Endothelial cell of umbilical vein (primary cell): ENCODE measurements around the gene SFT2D1. TPM values are rescaled to one million over a fixed set of nuclear protein-coding genes. Genes with fewer than 3 reads are reported as not detected.

Experiments used
- BruUV-seq: library from RNA; stranded (reverse); fragments of 400-500 nt; replicated peaks from 2 replicates; lab custom pipeline; 2021; lab: Mats Ljungman, UMichigan
- CTCF ChIA-PET: fragments of 300-600, 350-600 bp; sonication (Branson Sonifier 250); formaldehyde crosslinking; loops from one replicate; lab custom pipeline; 2021; ENCODE audit warnings: antibody characterized with exemption, inconsistent platforms; lab: Charles Lee
- POLR2A ChIA-PET: fragments of 300-600, 350-600 bp; sonication (Branson Sonifier 250); formaldehyde crosslinking; loops from one replicate; lab custom pipeline; 2021; ENCODE audit warnings: antibody characterized with exemption, inconsistent platforms; lab: Charles Lee
- DNase-seq: peaks from one replicate; pipeline ENCODE4 v3.0.0-alpha.2; 2011; ENCODE audit warnings: low read depth, low spot score
- FAIRE-seq: peaks from 2 replicates; lab custom pipeline; 2011; peaks lifted over from hg19 to GRCh38; lab: Jason Lieb, UNC
- H2AFZ ChIP-seq: 2 replicates; pipeline ENCODE4 v1.6.0; 2012; ENCODE audit warnings: low read depth, low read length, control low read depth, inconsistent platforms
- H3K27ac ChIP-seq: 2 replicates; pipeline ENCODE4 v1.5.1; 2011; ENCODE audit warnings: low read depth, mild to moderate bottlenecking, control low read depth, low read length, moderate library complexity; ENCODE audit not compliant: insufficient read depth
- H3K27me3 ChIP-seq, 2 experiments: 2 replicates each; pipeline versions ENCODE4 v1.6.0 to v1.6.1; 2011; ENCODE audit warnings: low read length in 2 of 2, mixed read lengths in 1 of 2; ENCODE audit not compliant: control insufficient read depth in 2 of 2, insufficient read depth in 2 of 2
- H3K36me3 ChIP-seq, 2 experiments: 2 replicates in 1 of 2; 3 replicates in 1 of 2; pipeline ENCODE4 v1.5.1; 2011; ENCODE audit warnings: low read length in 2 of 2, mild to moderate bottlenecking in 1 of 2, moderate library complexity in 1 of 2; ENCODE audit not compliant: control insufficient read depth in 2 of 2, insufficient read depth in 2 of 2; ENCODE audit errors: extremely low read depth in 1 of 2
- H3K4me1 ChIP-seq: 3 replicates; pipeline ENCODE4 v1.5.1; 2011; ENCODE audit warnings: mild to moderate bottlenecking, low read length; ENCODE audit not compliant: control insufficient read depth, insufficient read depth; ENCODE audit errors: extremely low read depth
- H3K4me2 ChIP-seq: 2 replicates; pipeline ENCODE4 v1.6.1; 2011; ENCODE audit warnings: low read length, control low read depth, mixed read lengths; ENCODE audit not compliant: insufficient read depth
- H3K4me3 ChIP-seq, 3 experiments: fragments of 200-600 bp in 1 of 3; sonication (generic), shearing (Covaris generic) in 1 of 3; replicated peaks in 1 of 3; 2 replicates each; pipeline ENCODE4 v1.5.1; 2011 to 2016; ENCODE audit warnings: control low read depth in 3 of 3, low read length in 3 of 3, mild to moderate bottlenecking in 2 of 3, inconsistent platforms in 1 of 3, low read depth in 1 of 3, moderate library complexity in 1 of 3; ENCODE audit not compliant: insufficient read depth in 1 of 3
- H3K79me2 ChIP-seq: 2 replicates; pipeline ENCODE4 v1.6.0; 2012; ENCODE audit warnings: low read length, inconsistent platforms; ENCODE audit not compliant: control insufficient read depth, insufficient read depth
- H3K9ac ChIP-seq: replicated peaks from 2 replicates; pipeline ENCODE3; 2011; ENCODE audit warnings: low read length, control low read depth; ENCODE audit not compliant: insufficient read depth; ENCODE audit errors: extremely low read depth
- H3K9me1 ChIP-seq: replicated peaks from 3 replicates; pipeline ENCODE4 v1.6.0; 2011; ENCODE audit warnings: mild to moderate bottlenecking, low read length; ENCODE audit not compliant: control insufficient read depth, insufficient read depth; ENCODE audit errors: extremely low read depth
- H3K9me3 ChIP-seq: replicated peaks from 2 replicates; pipeline ENCODE4 v1.5.1; 2012; ENCODE audit warnings: low read length, inconsistent platforms; ENCODE audit not compliant: control insufficient read depth, insufficient read depth
- H4K20me1 ChIP-seq: replicated peaks from 2 replicates; pipeline ENCODE3; 2011; ENCODE audit warnings: mild to moderate bottlenecking, low read length; ENCODE audit not compliant: control insufficient read depth, insufficient read depth; ENCODE audit errors: extremely low read depth
- EZH2 ChIP-seq: IDR thresholded peaks from 2 replicates; pipeline ENCODE4 v1.6.1; 2012; ENCODE audit warnings: borderline replicate concordance, low read depth, mild to moderate bottlenecking, moderate library complexity, low read length, inconsistent platforms; ENCODE audit not compliant: severe bottlenecking
- FOS ChIP-seq: IDR thresholded peaks from 2 replicates; pipeline ENCODE4 v1.6.1; 2011; ENCODE audit warnings: mild to moderate bottlenecking, low read length, moderate library complexity, borderline replicate concordance; ENCODE audit not compliant: insufficient read depth
- JUN ChIP-seq: IDR thresholded peaks from 2 replicates; pipeline ENCODE4 v1.6.1; 2011; ENCODE audit warnings: borderline replicate concordance, low read depth; ENCODE audit not compliant: insufficient read length, insufficient read depth
- MYC ChIP-seq: IDR thresholded peaks from one replicate; pipeline ENCODE4 v1.6.1; 2011; ENCODE audit warnings: mild to moderate bottlenecking, low read depth, low read length
- POLR2A ChIP-seq: IDR thresholded peaks from 2 replicates; pipeline ENCODE4 v1.6.1; 2012; ENCODE audit warnings: low read depth, mild to moderate bottlenecking, control low read depth, low read length
- POLR2AphosphoS5 ChIP-seq: IDR thresholded peaks from 2 replicates; pipeline ENCODE4 v1.6.1; 2012; ENCODE audit warnings: low read depth, mild to moderate bottlenecking, control low read depth, low read length, moderate library complexity; ENCODE audit not compliant: insufficient read depth
- dilution Hi-C: fragments of 300-500 bp; cut with MboI; formaldehyde crosslinking; loops from one replicate; pipeline ENCODE4 v1.15.0; 2019; ENCODE audit warnings: low sequenced_read_pairs; ENCODE audit not compliant: extremely low pct_ligation_motif_present
- intact Hi-C: fragments of 100-400 bp; cut with micrococcal nuclease; formaldehyde crosslinking; loops from one replicate; pipeline ENCODE4 v1.10.0; 2022
- polyA plus RNA-seq, 4 experiments: library from polyadenylated mRNA; depleted of rRNA in 3 of 4; stranded (reverse) in 3 of 4; unstranded in 1 of 4; fragments of >200 nt; gene quantifications; 2 replicates each; pipeline versions ENCODE4 v1.2.1 to v1.2.3, GENCODE V29; 2011 to 2012; ENCODE audit warnings: missing spikeins in 1 of 4
- total RNA-seq: library from RNA; stranded (reverse); gene quantifications from 2 replicates; pipeline ENCODE4 v1.2.3, GENCODE V29; 2021
- TF ChIP-seq, protein P1 (sequence below): IDR thresholded peaks from 2 replicates; pipeline ENCODE4 v1.6.1; 2011; ENCODE audit not compliant: insufficient read depth, insufficient read length
- TF ChIP-seq, protein P2 (sequence below), 2 donors: IDR thresholded peaks; 1 replicate in 1 of 2; 2 replicates in 1 of 2; pipeline ENCODE4 v1.5.1; 2011; ENCODE audit warnings: low read length in 2 of 2, mild to moderate bottlenecking in 2 of 2, moderate library complexity in 2 of 2, control low read depth in 1 of 2, inconsistent platforms in 1 of 2, low read depth in 1 of 2; ENCODE audit not compliant: insufficient read depth in 1 of 2; ENCODE audit errors: extremely low read depth in 1 of 2

Gene SFT2D1
- total and polyA plus RNA-seq, 2 donors (not counting 3 experiments of a cell fraction or from before 2014, with no cell fraction given) = 22.9 to 30.6 TPM

DNA sequence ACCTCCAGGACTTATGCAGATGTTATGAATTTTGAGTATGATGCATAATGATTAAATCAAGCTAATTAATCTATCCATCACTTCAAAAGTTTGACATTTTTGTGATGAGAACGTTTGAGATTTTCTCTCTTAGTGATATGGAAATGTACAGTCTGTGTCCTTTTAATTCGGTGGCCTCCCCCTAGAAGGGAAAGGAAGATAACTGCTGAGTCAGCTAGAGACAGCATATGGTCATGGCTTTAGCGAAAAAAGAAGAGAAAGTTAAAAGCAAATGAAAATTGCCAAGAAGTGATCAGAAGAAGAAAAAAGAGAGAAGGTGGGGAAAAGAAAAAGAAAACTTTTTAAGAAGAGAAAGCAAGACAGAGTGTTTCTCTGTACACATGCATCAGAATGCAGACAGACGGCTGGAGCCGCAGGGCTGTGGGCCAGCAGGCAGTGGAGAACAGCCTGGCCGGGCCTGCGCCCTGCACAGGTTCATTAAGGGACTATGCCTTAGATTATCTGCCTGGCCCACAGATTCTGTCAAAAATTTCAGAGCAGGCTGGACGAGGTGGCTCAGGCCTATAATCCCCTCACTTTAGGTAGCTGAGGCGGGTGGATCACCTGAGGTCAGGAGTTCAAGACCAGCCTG is 41.9 kb downstream of the SFT2D1 start:
- H3K4me3 ChIP-seq = no peak overlapping the region
- ChIA-PET POLR2A (no interaction called here), CTCF (interaction anchor here (1.9 kb wide), 1 partner anchor 13 kb away, joined by 4 read pairs; no protein-coding TSS in a partner anchor)
- H3K9me3 ChIP-seq = no peaks in the 10 kb centered on the region
- no peak overlapping the region for H2AFZ ChIP-seq
- H3K27me3 ChIP-seq = peaks cover 5 to 9% of the 10 kb centered on the region in 2 experiments
- FAIRE-seq (no peak), DNase-seq (no peak)
- no peak overlapping the region for H3K4me2 ChIP-seq
- no peaks in the 10 kb centered on the region for H4K20me1 ChIP-seq
- no peaks in the 10 kb centered on the region for H3K79me2 ChIP-seq
- TF ChIP-seq POLR2AphosphoS5 (no peak), FOS (no peak), POLR2A (no peak), EZH2 (no peak), MYC (no peak), JUN (no peak)
- TF ChIP-seq, protein P1, sequence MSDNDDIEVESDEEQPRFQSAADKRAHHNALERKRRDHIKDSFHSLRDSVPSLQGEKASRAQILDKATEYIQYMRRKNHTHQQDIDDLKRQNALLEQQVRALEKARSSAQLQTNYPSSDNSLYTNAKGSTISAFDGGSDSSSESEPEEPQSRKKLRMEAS = no peak
- intact Hi-C loops = no loop called here
- H3K9ac ChIP-seq = no peak overlapping the region
- no peaks in the 10 kb centered on the region for H3K36me3 ChIP-seq
- BruUV-seq = no TSS peak
- no peak overlapping the region for H3K27ac ChIP-seq
- no peaks in the 10 kb centered on the region for H3K9me1 ChIP-seq
- dilution Hi-C loops = no loop called here
- H3K4me1 ChIP-seq = no peaks in the 10 kb centered on the region

DNA sequence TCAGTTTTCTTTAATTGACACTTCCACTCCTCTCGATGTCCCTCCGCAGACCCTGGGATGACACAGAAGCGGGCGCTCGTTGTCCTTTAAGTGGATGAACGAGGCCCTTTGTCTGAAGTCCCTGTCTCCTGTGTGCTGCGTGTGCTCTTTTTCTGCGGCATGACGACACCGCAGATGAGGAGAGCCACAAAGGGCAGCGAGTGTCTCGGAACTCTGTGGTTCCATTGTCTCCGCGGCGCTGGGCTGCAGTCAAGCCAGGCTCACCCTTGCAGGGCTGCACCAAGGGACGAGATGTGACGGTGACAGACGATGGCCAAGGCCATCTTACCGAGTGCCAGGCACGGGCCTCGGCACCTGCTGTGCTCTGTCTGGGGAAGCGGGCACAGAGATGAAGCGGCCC is 44.7 kb downstream of the SFT2D1 start:
- CTCF ChIA-PET = no interaction called here

More for the DNA sequence above, 44.7 kb downstream of the SFT2D1 start:
- intact Hi-C loops = no loop called here
- dilution Hi-C loops = no loop called here
- no peak for FAIRE-seq
- no peaks in the 10 kb centered on the region for H3K9me3 ChIP-seq
- H3K4me1 ChIP-seq = no peaks in the 10 kb centered on the region
- TF ChIP-seq, protein P1 = no peak
- TF ChIP-seq POLR2A (no peak), POLR2AphosphoS5 (no peak)
- TF ChIP-seq, protein P2, sequence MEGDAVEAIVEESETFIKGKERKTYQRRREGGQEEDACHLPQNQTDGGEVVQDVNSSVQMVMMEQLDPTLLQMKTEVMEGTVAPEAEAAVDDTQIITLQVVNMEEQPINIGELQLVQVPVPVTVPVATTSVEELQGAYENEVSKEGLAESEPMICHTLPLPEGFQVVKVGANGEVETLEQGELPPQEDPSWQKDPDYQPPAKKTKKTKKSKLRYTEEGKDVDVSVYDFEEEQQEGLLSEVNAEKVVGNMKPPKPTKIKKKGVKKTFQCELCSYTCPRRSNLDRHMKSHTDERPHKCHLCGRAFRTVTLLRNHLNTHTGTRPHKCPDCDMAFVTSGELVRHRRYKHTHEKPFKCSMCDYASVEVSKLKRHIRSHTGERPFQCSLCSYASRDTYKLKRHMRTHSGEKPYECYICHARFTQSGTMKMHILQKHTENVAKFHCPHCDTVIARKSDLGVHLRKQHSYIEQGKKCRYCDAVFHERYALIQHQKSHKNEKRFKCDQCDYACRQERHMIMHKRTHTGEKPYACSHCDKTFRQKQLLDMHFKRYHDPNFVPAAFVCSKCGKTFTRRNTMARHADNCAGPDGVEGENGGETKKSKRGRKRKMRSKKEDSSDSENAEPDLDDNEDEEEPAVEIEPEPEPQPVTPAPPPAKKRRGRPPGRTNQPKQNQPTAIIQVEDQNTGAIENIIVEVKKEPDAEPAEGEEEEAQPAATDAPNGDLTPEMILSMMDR (IDR thresholded peaks at IDR 0.05; ENCODE audit: extremely low read depth in 1 of 2, insufficient read depth in 1 of 2, low read depth in 1 of 2, low read length in 2 of 2) = no peak
- H3K27me3 ChIP-seq = no peaks in the 10 kb centered on the region
- no peaks in the 10 kb centered on the region for H3K36me3 ChIP-seq
- POLR2A ChIA-PET = no interaction called here
- DNase-seq = no peak
- H3K9me1 ChIP-seq = no peaks in the 10 kb centered on the region
- no peak overlapping the region for H2AFZ ChIP-seq
- no peak overlapping the region for H3K4me2 ChIP-seq
- no peak overlapping the region for H3K9ac ChIP-seq
- no peak overlapping the region for H3K4me3 ChIP-seq
- no peaks in the 10 kb centered on the region for H3K79me2 ChIP-seq
- BruUV-seq = no TSS peak
- no peak overlapping the region for H3K27ac ChIP-seq
- no peaks in the 10 kb centered on the region for H4K20me1 ChIP-seq
